Measurements from ENCODE around the gene TENM3.

GRCh38 chr4:182823576-182823975 lies 580.4 kb downstream of the TENM3 start:
- no peak for TF ChIP-seq OSR1 (CRISPR knock-in tag; IDR thresholded peaks at IDR 0.05)
- TF ChIP-seq CREB5 (CRISPR knock-in tag; IDR thresholded peaks at IDR 0.05; ENCODE audit: low read depth): no peak
- no peak for TF ChIP-seq ARNTL (CRISPR knock-in tag; IDR thresholded peaks at IDR 0.05; ENCODE audit: borderline replicate concordance, low read depth)
- no peak for TF ChIP-seq PATZ1 (CRISPR knock-in tag; IDR thresholded peaks at IDR 0.05; ENCODE audit: borderline replicate concordance)
- TF ChIP-seq ZFP3 (CRISPR knock-in tag; IDR thresholded peaks at IDR 0.05): no peak
- no peak for TF ChIP-seq ISL1 (CRISPR knock-in tag; IDR thresholded peaks at IDR 0.05)
- TF ChIP-seq RARB (CRISPR knock-in tag; IDR thresholded peaks at IDR 0.05): no peak
- no peak for TF ChIP-seq TOX (CRISPR knock-in tag; IDR thresholded peaks at IDR 0.05; ENCODE audit: borderline replicate concordance)
- no peak for TF ChIP-seq CSDC2 (CRISPR knock-in tag; IDR thresholded peaks at IDR 0.05)
